PC-3 (cell line): ENCODE measurements around the gene FBLN1.

ENCODE experiments used
- CTCF ChIP-seq: fragments of 300-600 bp; sonication (generic); conservative IDR thresholded peaks from 2 replicates; pipeline ENCODE4 v1.5.1; 2017; ENCODE audit warnings: antibody characterized with exemption, low read depth, mild to moderate bottlenecking, low read length
- EZH2 ChIP-seq: fragments of 300-600 bp; sonication (generic); IDR thresholded peaks from one replicate; pipeline ENCODE4 v1.6.1; 2017; ENCODE audit warnings: antibody characterized with exemption, mild to moderate bottlenecking, low read length; ENCODE audit not compliant: unreplicated experiment

- TF ChIP-seq CTCF (no peak), EZH2 (no peak)
Observed at GRCh38 chr22:45547016-45547345, 44.3 kb downstream of the FBLN1 start.
